ENCODE data around the gene EGFL6.

The EGFL6 gene

GRCh38 chrX:13571136-13571535, 1.7 kb downstream of the EGFL6 start:
- POLR2A ChIA-PET: no interaction called here
- no peak for TF ChIP-seq SUZ12 (IDR thresholded peaks at IDR 0.05)
- no peak for TF ChIP-seq BHLHE40 (IDR thresholded peaks at IDR 0.05; ENCODE audit: borderline replicate concordance)
- CTCF ChIA-PET: interaction anchor here (1.2 kb wide), 1 partner anchor 75 kb away, joined by 3 read pairs; no protein-coding TSS in a partner anchor
- no peak for DNase-seq (ENCODE audit: extremely low spot score)

GRCh38 chrX:13574600-13574999, 5.2 kb downstream of the EGFL6 start:
- TF ChIP-seq FOXM1 (IDR thresholded peaks at IDR 0.05; ENCODE audit: borderline replicate concordance): no peak
- TF ChIP-seq BHLHE40 (IDR thresholded peaks at IDR 0.05; ENCODE audit: borderline replicate concordance): no peak
- no peak for TF ChIP-seq CTBP1 (IDR thresholded peaks at IDR 0.05; ENCODE audit: borderline replicate concordance)
- TF ChIP-seq SUZ12 (IDR thresholded peaks at IDR 0.05): no peak
- no peak for TF ChIP-seq TARDBP (IDR thresholded peaks at IDR 0.05)
- no peak for TF ChIP-seq PKNOX1 (IDR thresholded peaks at IDR 0.05)
- no peak for TF ChIP-seq ZNF384 (IDR thresholded peaks at IDR 0.05)
- TF ChIP-seq ARNT (IDR thresholded peaks at IDR 0.05): no peak
- no peak for TF ChIP-seq SP1 (IDR thresholded peaks at IDR 0.05)
- TF ChIP-seq HDGF (IDR thresholded peaks at IDR 0.05; ENCODE audit: borderline replicate concordance): no peak
- no peak for TF ChIP-seq FOXK2 (IDR thresholded peaks at IDR 0.05)
- POLR2A ChIA-PET: no interaction called here
- no peak for DNase-seq (ENCODE audit: extremely low spot score)
- CTCF ChIA-PET: no interaction called here

GRCh38 chrX:13579661-13580060, 10.3 kb downstream of the EGFL6 start:
- ChIA-PET POLR2A (no interaction called here), CTCF (no interaction called here)
- TF ChIP-seq ZNF384 (IDR thresholded peaks at IDR 0.05) (no peak), ARNT (IDR thresholded peaks at IDR 0.05) (no peak), HDGF (IDR thresholded peaks at IDR 0.05; ENCODE audit: borderline replicate concordance) (no peak), FOXM1 (IDR thresholded peaks at IDR 0.05; ENCODE audit: borderline replicate concordance) (no peak), ELF4 (IDR thresholded peaks at IDR 0.05) (no peak), SUZ12 (IDR thresholded peaks at IDR 0.05) (no peak), PKNOX1 (IDR thresholded peaks at IDR 0.05) (no peak)
- DNase-seq (ENCODE audit: extremely low spot score): no peak

GRCh38 chrX:13581554-13581953, 12.2 kb downstream of the EGFL6 start:
- DNase-seq (ENCODE audit: extremely low spot score): no peak
- no peak for TF ChIP-seq PKNOX1 (IDR thresholded peaks at IDR 0.05)
- TF ChIP-seq NFRKB (IDR thresholded peaks at IDR 0.05): no peak
- no peak for TF ChIP-seq SP1 (IDR thresholded peaks at IDR 0.05)
- TF ChIP-seq LEF1 (IDR thresholded peaks at IDR 0.05; ENCODE audit: borderline replicate concordance): no peak
- TF ChIP-seq BHLHE40 (IDR thresholded peaks at IDR 0.05; ENCODE audit: borderline replicate concordance): no peak
- no peak for TF ChIP-seq FOXK2 (IDR thresholded peaks at IDR 0.05)
- TF ChIP-seq ELF4 (IDR thresholded peaks at IDR 0.05): no peak
- TF ChIP-seq TARDBP (IDR thresholded peaks at IDR 0.05): no peak
- no peak for TF ChIP-seq SUZ12 (IDR thresholded peaks at IDR 0.05)
- POLR2A ChIA-PET: no interaction called here
- CTCF ChIA-PET: no interaction called here

GRCh38 chrX:13587786-13588477, 18.5 kb downstream of the EGFL6 start:
- no peak for TF ChIP-seq FOXM1 (IDR thresholded peaks at IDR 0.05; ENCODE audit: borderline replicate concordance)
- TF ChIP-seq TARDBP (IDR thresholded peaks at IDR 0.05): no peak
- TF ChIP-seq PKNOX1 (IDR thresholded peaks at IDR 0.05): no peak
- TF ChIP-seq HDGF (IDR thresholded peaks at IDR 0.05; ENCODE audit: borderline replicate concordance): no peak
- no peak for TF ChIP-seq SP1 (IDR thresholded peaks at IDR 0.05)
- TF ChIP-seq LEF1 (IDR thresholded peaks at IDR 0.05; ENCODE audit: borderline replicate concordance): no peak
- no peak for TF ChIP-seq FOXA1 (IDR thresholded peaks at IDR 0.05)
- TF ChIP-seq BHLHE40 (IDR thresholded peaks at IDR 0.05; ENCODE audit: borderline replicate concordance): no peak
- ChIA-PET CTCF (no interaction called here), POLR2A (no interaction called here)
- DNase-seq (ENCODE audit: extremely low spot score): no peak

- ChIA-PET CTCF (interaction anchor here (0.6 kb wide), 1 partner anchor 8 kb away, joined by 4 read pairs; no protein-coding TSS in a partner anchor), POLR2A (no interaction called here)
Measured at GRCh38 chrX:13590207-13590606, 20.8 kb downstream of the EGFL6 start.

More at GRCh38 chrX:13590207-13590606, 20.8 kb downstream of the EGFL6 start:
- DNase-seq (ENCODE audit: extremely low spot score): no peak
- TF ChIP-seq BHLHE40 (IDR thresholded peaks at IDR 0.05; ENCODE audit: borderline replicate concordance) (no peak), ELF4 (IDR thresholded peaks at IDR 0.05) (no peak), SUZ12 (IDR thresholded peaks at IDR 0.05) (no peak), SP1 (IDR thresholded peaks at IDR 0.05) (no peak), FOXK2 (IDR thresholded peaks at IDR 0.05) (no peak), NFRKB (IDR thresholded peaks at IDR 0.05) (no peak), PKNOX1 (IDR thresholded peaks at IDR 0.05) (no peak), L3MBTL2 (conservative IDR thresholded peaks at IDR 0.05) (no peak), ZNF384 (IDR thresholded peaks at IDR 0.05) (no peak), FOXM1 (IDR thresholded peaks at IDR 0.05; ENCODE audit: borderline replicate concordance) (no peak), TARDBP (IDR thresholded peaks at IDR 0.05) (no peak), FOXA1 (IDR thresholded peaks at IDR 0.05) (no peak), ARNT (IDR thresholded peaks at IDR 0.05) (no peak), CTBP1 (IDR thresholded peaks at IDR 0.05; ENCODE audit: borderline replicate concordance) (no peak), HDGF (IDR thresholded peaks at IDR 0.05; ENCODE audit: borderline replicate concordance) (no peak)
